Naive thymus-derived CD8-positive, alpha-beta T cell (primary cell): ENCODE measurements around the gene TTR. TPM values are rescaled to one million over a fixed set of nuclear protein-coding genes. Genes with fewer than 3 reads are reported as not detected.

Experiments used
- ATAC-seq, 2 donors: fragments of 150-1000 bp; cut with Tn5 transposase in 1 of 2; sonication (Bioruptor Pico), chemical (Tn5 transposase) in 1 of 2; 1 replicate in 1 of 2; 2 replicates in 1 of 2; pipeline ENCODE4 v1.10.0; 2021; ENCODE audit warnings: mild to moderate bottlenecking in 2 of 2, moderate library complexity in 2 of 2
- POLR2A ChIA-PET: fragments of 350-600 bp; sonication (Branson Sonifier 250); formaldehyde crosslinking; loops from one replicate; lab custom pipeline; 2021; ENCODE audit warnings: antibody characterized with exemption; lab: Charles Lee
- DNase-seq, 10 donors: peaks; one replicate each; pipeline versions ENCODE4 v3.0.0 to v3.0.0-alpha.2; 2020 to 2022
- H3K27ac Mint-ChIP-seq, 10 donors: one replicate each; pipeline ENCODE4 v1.8.0; 2020 to 2022; ENCODE audit warnings: mild to moderate bottlenecking in 10 of 10, mixed read lengths in 10 of 10, moderate library complexity in 4 of 10, inconsistent platforms in 1 of 10
- H3K27me3 Mint-ChIP-seq, 5 donors: one replicate each; pipeline ENCODE4 v1.8.0; 2021 to 2022; ENCODE audit warnings: mixed read lengths in 5 of 5
- H3K36me3 Mint-ChIP-seq, 3 donors: one replicate each; pipeline ENCODE4 v1.8.0; 2020 to 2022; ENCODE audit warnings: mixed read lengths in 3 of 3, mild to moderate bottlenecking in 2 of 3, inconsistent platforms in 1 of 3
- H3K4me1 Mint-ChIP-seq, 4 donors: one replicate each; pipeline ENCODE4 v1.8.0; 2021 to 2022; ENCODE audit warnings: mixed read lengths in 4 of 4
- H3K4me3 Mint-ChIP-seq, 10 donors: one replicate each; pipeline ENCODE4 v1.8.0; 2020 to 2022; ENCODE audit warnings: mild to moderate bottlenecking in 10 of 10, mixed read lengths in 10 of 10, moderate library complexity in 6 of 10, inconsistent platforms in 1 of 10
- H3K9me3 Mint-ChIP-seq, 9 donors: one replicate each; pipeline ENCODE4 v1.8.0; 2020 to 2022; ENCODE audit warnings: mixed read lengths in 9 of 9, mild to moderate bottlenecking in 3 of 9, inconsistent platforms in 1 of 9, moderate library complexity in 1 of 9
- polyA plus RNA-seq, 3 donors: library from polyadenylated mRNA; unstranded; fragments of 300-500 nt; fragmentation: Illumina TruSeq; gene quantifications; one replicate each; pipeline ENCODE4 v1.2.3, GENCODE V29; 2021
- total RNA-seq, 8 experiments: library from RNA in 2 of 8; stranded (reverse) in 2 of 8; gene quantifications; one replicate each; pipeline ENCODE4 v1.2.3 and lab custom pipeline; 2021 to 2026

Gene TTR
- total and polyA plus RNA-seq, 5 experiments from 2014 or later = not detected

DNA sequence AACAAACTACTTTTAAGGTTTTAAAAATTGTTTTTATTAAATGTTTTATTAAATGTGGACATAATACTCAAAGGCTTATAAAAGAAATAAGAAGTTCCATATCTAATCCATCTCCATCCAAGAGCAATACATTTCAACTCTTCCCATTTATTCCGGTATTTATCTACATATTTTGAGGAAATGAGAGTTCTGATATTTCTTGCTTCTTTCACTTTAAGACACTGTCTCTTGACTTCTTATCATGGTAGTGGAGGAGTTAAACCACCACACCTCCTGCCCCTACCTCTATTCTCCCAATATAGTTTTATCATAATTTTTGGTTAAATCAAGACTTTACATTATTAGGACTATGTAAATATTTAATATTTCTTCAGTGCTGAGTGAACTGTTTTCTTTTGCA is 40.7 kb downstream of the TTR start:
- Mint-ChIP-seq H3K9me3 (peaks cover 0 to 6% (median 2%) of the 10 kb centered on the region in 9 donors), H3K27me3 (peaks cover 2 to 12% (median 7%) of the 10 kb centered on the region in 5 donors), H3K27ac (no peak overlapping the region), H3K36me3 (peaks cover 0 to 6% (median 2%) of the 10 kb centered on the region in 3 donors), H3K4me1 (peaks cover 0 to 22% (median 2%) of the 10 kb centered on the region in 4 donors), H3K4me3 (no peak overlapping the region)
- DNase-seq (no peak), ATAC-seq (no peak)
- POLR2A ChIA-PET = no interaction called here

DNA sequence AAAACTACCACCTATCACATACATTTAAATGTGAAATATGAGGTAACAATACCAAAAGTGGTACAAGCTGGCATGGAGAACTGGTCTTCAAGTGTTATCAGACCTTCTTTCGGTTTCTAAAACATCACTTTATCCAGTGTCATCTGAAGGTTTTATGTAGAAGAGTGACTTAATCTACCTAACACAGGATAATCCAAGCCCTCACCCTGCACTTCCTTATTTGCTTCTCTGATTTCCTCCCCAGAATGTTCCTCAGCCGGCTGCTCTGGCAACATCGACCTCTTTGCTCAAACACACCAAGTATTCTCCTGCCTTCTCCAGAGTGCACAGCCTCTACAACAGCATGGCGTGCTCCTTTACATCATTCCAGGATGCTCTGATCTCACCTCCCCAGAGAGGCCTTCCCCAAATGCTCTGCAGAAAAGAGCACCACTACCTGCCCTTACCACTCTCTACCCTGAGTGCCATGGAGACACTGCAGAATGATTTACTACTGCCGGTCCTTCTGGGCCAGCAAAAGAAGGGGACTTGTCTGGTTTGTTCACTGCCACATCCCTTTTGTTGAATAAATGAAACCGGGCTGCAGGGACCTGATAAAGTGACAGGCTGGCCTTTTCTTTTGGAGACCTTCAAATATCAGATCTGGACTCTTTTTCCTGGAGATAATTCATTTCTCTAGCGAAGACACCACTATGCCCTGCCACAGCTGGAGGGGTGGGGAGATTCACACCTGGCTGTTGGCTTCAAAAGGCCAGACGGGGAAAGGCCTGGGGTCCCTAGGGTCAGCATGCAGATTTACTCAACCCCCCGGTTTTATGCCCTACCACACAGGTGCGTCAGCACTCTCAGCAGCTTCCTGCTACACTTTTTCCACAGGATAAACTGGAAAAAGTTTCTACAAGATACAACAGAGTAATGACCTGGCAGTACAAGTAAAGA is 42.0 kb downstream of the TTR start:
- peak overlapping the region in 2 of 10 donors; percentile 33 to 69 for H3K4me3 Mint-ChIP-seq
- H3K27me3 Mint-ChIP-seq = peaks cover 2 to 12% (median 7%) of the 10 kb centered on the region in 5 donors
- POLR2A ChIA-PET = no interaction called here
- H3K9me3 Mint-ChIP-seq = peaks cover 0 to 6% (median 2%) of the 10 kb centered on the region in 9 donors
- ATAC-seq (no peak), DNase-seq (no peak)
- H3K4me1 Mint-ChIP-seq = peaks cover 0 to 22% (median 2%) of the 10 kb centered on the region in 4 donors
- peak overlapping the region in 4 of 10 donors; percentile 13 to 71 (median 34) for H3K27ac Mint-ChIP-seq
- H3K36me3 Mint-ChIP-seq = peaks cover 0 to 6% (median 2%) of the 10 kb centered on the region in 3 donors

DNA sequence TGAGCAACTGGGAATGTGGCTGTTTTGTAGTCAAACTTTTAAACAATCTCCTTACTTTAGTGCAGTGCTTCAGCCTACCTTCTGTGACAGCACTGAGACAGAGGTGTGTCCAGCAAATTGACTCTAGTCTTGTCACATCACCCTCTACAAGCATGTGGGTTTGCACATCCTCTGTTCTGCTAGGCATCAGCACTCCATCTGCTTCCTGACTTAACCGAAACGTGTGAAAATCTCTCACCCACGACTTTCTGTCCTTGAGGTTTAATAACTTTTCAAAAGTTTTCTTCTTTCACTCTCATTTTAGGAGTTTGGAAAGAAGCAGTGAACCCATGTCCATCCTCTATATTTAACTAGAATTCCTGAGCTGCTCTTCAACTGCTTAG is 42.6 kb downstream of the TTR start:
- no peak for ATAC-seq
- peak overlapping the region in 4 of 10 donors; percentile 4 to 71 (median 25) for H3K27ac Mint-ChIP-seq
- peak overlapping the region in 2 of 10 donors; percentile 33 to 69 for H3K4me3 Mint-ChIP-seq
- peaks cover 0 to 6% (median 2%) of the 10 kb centered on the region in 3 donors for H3K36me3 Mint-ChIP-seq
- POLR2A ChIA-PET = no interaction called here
- peaks cover 0 to 22% (median 2%) of the 10 kb centered on the region in 4 donors for H3K4me1 Mint-ChIP-seq
- DNase-seq = peak in 1 of 10 donors; percentile 16
- H3K9me3 Mint-ChIP-seq = peaks cover 0 to 6% (median 2%) of the 10 kb centered on the region in 9 donors
- peaks cover 4 to 12% (median 7%) of the 10 kb centered on the region in 5 donors for H3K27me3 Mint-ChIP-seq

DNA sequence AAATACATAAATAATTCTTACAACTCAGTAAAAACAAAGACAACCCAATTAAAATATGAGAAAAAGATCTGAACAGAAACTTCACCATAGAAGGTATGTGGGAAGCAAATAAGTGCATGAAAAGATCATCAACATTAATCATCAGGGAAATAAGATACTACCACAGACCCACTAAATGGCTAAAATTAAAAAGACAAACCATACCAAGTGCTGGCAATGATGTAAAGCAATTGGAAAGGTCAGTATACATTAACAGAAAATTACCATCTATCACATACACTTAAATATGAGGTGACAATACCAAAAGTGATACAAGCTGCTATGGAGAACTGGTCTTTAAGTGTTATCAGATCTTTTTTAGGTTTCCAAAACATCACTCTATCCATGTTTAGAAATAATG is 44.7 kb downstream of the TTR start:
- POLR2A ChIA-PET = no interaction called here
- ATAC-seq = no peak
- no peak overlapping the region for H3K27ac Mint-ChIP-seq

DNA sequence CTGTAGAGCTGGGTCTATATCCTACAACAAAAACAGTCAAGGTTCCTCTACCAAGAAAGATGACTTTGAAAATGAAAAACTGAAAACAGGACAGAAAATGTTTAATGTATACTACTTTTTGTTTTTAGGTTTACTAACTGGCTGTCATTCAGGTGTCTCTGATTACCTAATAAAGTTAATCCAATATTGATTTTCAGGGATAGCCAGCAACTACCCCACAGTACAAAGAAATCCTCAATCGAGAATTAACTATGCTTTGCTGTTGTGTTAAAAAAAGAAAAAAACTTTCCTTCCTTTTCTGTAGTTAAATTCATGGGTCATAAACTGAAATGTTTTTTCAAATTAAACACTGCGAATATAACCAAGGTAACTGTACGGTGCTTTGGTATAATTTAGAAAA is 45.8 kb downstream of the TTR start:
- peaks cover 0 to 6% (median 2%) of the 10 kb centered on the region in 3 donors for H3K36me3 Mint-ChIP-seq
- H3K4me3 Mint-ChIP-seq = no peak overlapping the region
- peaks cover 0 to 6% (median 2%) of the 10 kb centered on the region in 9 donors for H3K9me3 Mint-ChIP-seq
- ATAC-seq (no peak), DNase-seq (no peak)
- H3K4me1 Mint-ChIP-seq = peaks cover 0 to 22% (median 2%) of the 10 kb centered on the region in 4 donors
- POLR2A ChIA-PET = no interaction called here
- peaks cover 4 to 12% (median 9%) of the 10 kb centered on the region in 5 donors for H3K27me3 Mint-ChIP-seq
- no peak overlapping the region for H3K27ac Mint-ChIP-seq

More for the DNA sequence above, 44.7 kb downstream of the TTR start:
- peaks cover 0 to 6% (median 2%) of the 10 kb centered on the region in 9 donors for H3K9me3 Mint-ChIP-seq
- peaks cover 0 to 22% (median 2%) of the 10 kb centered on the region in 4 donors for H3K4me1 Mint-ChIP-seq
- H3K36me3 Mint-ChIP-seq = peaks cover 0 to 6% (median 2%) of the 10 kb centered on the region in 3 donors
- H3K27me3 Mint-ChIP-seq = peaks cover 4 to 12% (median 7%) of the 10 kb centered on the region in 5 donors
- H3K4me3 Mint-ChIP-seq = no peak overlapping the region
- DNase-seq = no peak

DNA sequence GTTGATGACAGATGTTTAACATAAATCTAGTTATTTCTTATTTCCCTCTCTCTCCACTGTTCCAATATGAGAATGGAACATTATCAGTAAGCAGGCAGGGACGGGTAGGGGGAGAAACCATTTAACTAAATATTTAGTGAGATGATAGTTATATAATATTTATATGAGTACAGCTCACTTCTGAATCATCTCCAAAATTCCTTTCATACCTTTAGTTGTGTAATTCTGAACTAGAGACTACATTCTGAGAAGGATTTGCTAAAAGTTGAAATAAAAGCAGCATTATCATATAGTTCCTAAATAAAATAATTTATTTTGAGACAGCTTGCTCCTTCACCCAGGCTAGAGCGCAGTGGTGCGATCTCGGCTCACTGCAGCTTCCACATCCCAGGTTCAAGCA is 51.3 kb downstream of the TTR start:
- H3K27me3 Mint-ChIP-seq = peaks cover 2 to 9% (median 4%) of the 10 kb centered on the region in 5 donors
- no peaks in the 10 kb centered on the region for H3K9me3 Mint-ChIP-seq
- no peaks in the 10 kb centered on the region for H3K36me3 Mint-ChIP-seq
- no peak overlapping the region for H3K4me3 Mint-ChIP-seq
- H3K27ac Mint-ChIP-seq = no peak overlapping the region
- ATAC-seq (no peak), DNase-seq (no peak)
- peaks cover 4 to 11% (median 10%) of the 10 kb centered on the region in 4 donors for H3K4me1 Mint-ChIP-seq
- POLR2A ChIA-PET = no interaction called here

DNA sequence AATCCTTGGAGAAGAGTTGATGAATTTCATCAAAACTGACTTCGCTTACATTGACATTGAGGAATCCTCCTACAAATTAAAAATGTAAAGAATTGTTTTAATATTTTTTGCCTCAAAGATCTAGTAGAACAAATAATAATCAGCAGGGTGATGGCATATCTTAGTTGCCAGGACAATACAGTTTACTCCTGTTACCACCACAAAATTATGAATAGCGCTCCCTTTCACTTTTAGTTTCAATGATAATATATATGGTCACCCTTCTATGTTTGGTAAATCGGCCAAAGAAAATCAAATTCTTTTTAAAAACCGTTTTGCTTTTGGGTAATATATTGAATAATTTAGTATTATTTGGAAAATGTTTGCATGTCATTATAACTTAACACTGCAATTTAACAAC is 53.7 kb downstream of the TTR start:
- ATAC-seq (no peak), DNase-seq (no peak)
- Mint-ChIP-seq H3K27ac (no peak overlapping the region), H3K36me3 (no peaks in the 10 kb centered on the region), H3K27me3 (peaks cover 2 to 13% (median 9%) of the 10 kb centered on the region in 5 donors), H3K4me3 (no peak overlapping the region), H3K9me3 (no peaks in the 10 kb centered on the region), H3K4me1 (peaks cover 4 to 15% (median 11%) of the 10 kb centered on the region in 4 donors)
- POLR2A ChIA-PET = no interaction called here

DNA sequence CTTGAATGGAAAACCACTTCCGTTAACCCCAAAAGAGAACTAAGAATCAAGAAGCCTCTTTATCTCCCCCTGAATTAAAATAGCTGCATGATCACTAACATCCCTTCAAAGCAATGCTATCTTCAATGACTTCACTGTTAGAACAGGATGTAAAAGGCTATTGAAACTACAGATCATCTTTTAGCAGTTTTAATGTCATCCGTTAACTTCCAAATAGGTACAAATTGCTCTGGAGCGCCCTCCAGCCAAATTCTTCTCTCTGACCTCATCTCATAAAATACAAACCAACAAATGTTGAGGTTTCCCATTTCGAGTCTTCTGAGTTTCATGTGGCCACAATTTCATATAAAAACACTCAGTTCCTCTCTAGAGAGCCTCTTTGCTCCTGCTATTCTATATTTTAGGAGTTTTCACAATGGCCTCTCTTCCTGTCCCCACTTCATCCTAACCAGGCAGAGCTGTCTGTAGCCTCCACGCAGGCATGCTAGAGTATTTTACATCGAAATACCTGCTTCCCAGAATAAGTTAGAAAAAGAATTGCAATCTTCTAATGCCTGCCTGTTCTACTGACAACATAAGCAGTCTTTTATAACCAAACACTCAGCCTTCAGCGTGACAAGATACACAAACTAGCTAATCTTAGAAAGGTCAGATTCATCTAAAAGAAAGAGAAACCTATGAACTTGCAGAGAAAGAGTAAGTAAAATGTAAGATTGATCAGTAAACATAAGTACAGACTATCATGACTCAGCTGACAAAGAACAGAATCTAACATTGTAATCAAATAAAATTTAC is 54.9 kb downstream of the TTR start:
- peaks cover 4 to 16% (median 11%) of the 10 kb centered on the region in 4 donors for H3K4me1 Mint-ChIP-seq
- ATAC-seq = peak in 1 of 2 donors; percentile 46
- H3K36me3 Mint-ChIP-seq = no peaks in the 10 kb centered on the region
- H3K9me3 Mint-ChIP-seq = no peaks in the 10 kb centered on the region
- peaks cover 2 to 20% (median 14%) of the 10 kb centered on the region in 5 donors for H3K27me3 Mint-ChIP-seq
- POLR2A ChIA-PET = no interaction called here
- H3K4me3 Mint-ChIP-seq = no peak overlapping the region
- DNase-seq = no peak
- no peak overlapping the region for H3K27ac Mint-ChIP-seq

DNA sequence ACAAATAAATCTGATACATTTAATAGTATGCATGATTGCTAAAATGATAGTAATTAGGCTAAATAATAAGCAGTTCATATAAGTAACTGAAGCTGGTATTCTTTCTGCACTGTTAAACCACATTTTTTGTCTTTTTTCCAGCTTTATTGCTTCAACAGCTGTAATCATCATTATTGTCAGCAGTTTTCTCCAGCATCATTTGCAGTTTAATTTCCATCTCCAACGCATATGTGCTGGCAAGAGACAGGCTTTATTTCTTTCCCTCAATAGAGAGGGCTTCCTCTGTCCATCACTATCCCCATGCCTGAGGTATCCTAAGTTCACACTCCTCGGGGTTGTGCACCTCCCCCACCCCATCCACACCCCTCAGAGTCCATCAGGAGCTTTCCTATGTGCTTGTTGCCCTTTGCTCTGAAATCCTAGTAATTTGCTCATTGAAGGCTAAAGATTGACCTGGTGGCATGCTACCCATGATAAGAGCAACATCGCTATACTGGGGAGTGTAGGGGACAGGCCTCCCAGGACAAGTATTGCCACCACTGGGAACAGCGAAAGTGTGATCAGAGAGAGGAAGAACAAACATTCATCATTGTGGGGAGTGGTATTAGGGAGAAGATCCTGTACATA is 55.6 kb downstream of the TTR start:
- no peak overlapping the region for H3K27ac Mint-ChIP-seq
- no peak for DNase-seq
- POLR2A ChIA-PET = no interaction called here
- peaks cover 8 to 20% (median 11%) of the 10 kb centered on the region in 4 donors for H3K4me1 Mint-ChIP-seq
- ATAC-seq = no peak
- peaks cover 6 to 27% (median 19%) of the 10 kb centered on the region in 5 donors for H3K27me3 Mint-ChIP-seq
- H3K9me3 Mint-ChIP-seq = no peaks in the 10 kb centered on the region
- no peaks in the 10 kb centered on the region for H3K36me3 Mint-ChIP-seq
- H3K4me3 Mint-ChIP-seq = no peak overlapping the region

Other genes starting within 250 kb of the TTR start
- gene DSG4, start 215.1 kb upstream of the TTR start, total RNA-seq = not detected
- not detected for gene DSG4, start 215.1 kb upstream of the TTR start, polyA plus RNA-seq
- gene DSG3, start 144.1 kb upstream of the TTR start, total RNA-seq = not detected
- gene DSG3, start 144.1 kb upstream of the TTR start, polyA plus RNA-seq = not detected
- under 1 TPM; 0.16 to 0.30 TPM for gene DSG2, start 93.7 kb upstream of the TTR start, total RNA-seq
- gene DSG2, start 93.7 kb upstream of the TTR start, polyA plus RNA-seq = under 1 TPM in 2 of 3 donors, not detected in 1; 0.08 to 0.11 TPM
- gene B4GALT6, start 92.7 kb downstream of the TTR start, total RNA-seq = under 1 TPM in 1 of 2 experiments, not detected in 1; 0.47 TPM
- under 1 TPM in 2 of 3 donors, not detected in 1; 0.17 to 0.20 TPM for gene B4GALT6, start 92.7 kb downstream of the TTR start, polyA plus RNA-seq
- gene SLC25A52, start 169.0 kb downstream of the TTR start, total RNA-seq = not detected
- gene SLC25A52, start 169.0 kb downstream of the TTR start, polyA plus RNA-seq = not detected